Measurements from ENCODE around the gene ACSS2.
"Not testable (repeated sequence)": the region's sequence is repeated elsewhere in the genome, so short reads cannot be mapped to it uniquely, and the experiment has no call there.

GRCh38 chr20:34898129-34898528 is 21.7 kb downstream of the ACSS2 start:
- TF ChIP-seq POLR2A (IDR thresholded peaks at IDR 0.05; ENCODE audit: control extremely low read depth in 1 of 2, low read depth in 2 of 2, low read length in 2 of 2); TAF7 (optimal IDR thresholded peaks at IDR 0.05; ENCODE audit: borderline replicate concordance, low read depth, low read length); SIX5 (IDR thresholded peaks at IDR 0.05; ENCODE audit: low read depth, low read length); TCF12 (IDR thresholded peaks at IDR 0.05; ENCODE audit: low read depth, low read length); SP1 (IDR thresholded peaks at IDR 0.05; ENCODE audit: low read depth, low read length); CTCF (IDR thresholded peaks at IDR 0.05; ENCODE audit: control extremely low read depth in 1 of 3, insufficient read depth in 1 of 3, low read depth in 1 of 3, low read length in 3 of 3); EP300 (IDR thresholded peaks at IDR 0.05; ENCODE audit: borderline replicate concordance in 1 of 2, low read depth in 2 of 2, low read length in 2 of 2); CHD2 (IDR thresholded peaks at IDR 0.05; ENCODE audit: low read length); NRF1 (IDR thresholded peaks at IDR 0.05; ENCODE audit: low read depth, low read length); E2F6 (IDR thresholded peaks at IDR 0.05); YY1 (IDR thresholded peaks at IDR 0.05; ENCODE audit: low read depth, low read length); SIN3A (conservative IDR thresholded peaks at IDR 0.05 in 1 of 2, IDR thresholded peaks at IDR 0.05 in 1 of 2; ENCODE audit: low read depth in 1 of 2, low read length in 2 of 2); MAX (IDR thresholded peaks at IDR 0.05); POLR2AphosphoS5 (IDR thresholded peaks at IDR 0.05; ENCODE audit: low read depth, low read length): not testable (repeated sequence)
